ENCODE results near the gene CGN. TPM values are rescaled to one million over a fixed set of nuclear protein-coding genes. Genes with fewer than 3 reads are reported as not detected.

Gene CGN
- total and polyA plus RNA-seq, 2 of the 13 experiments (the other 11 are each of a cell fraction or from before 2014, with no cell fraction given): 0.75 to 0.81 TPM

GRCh38 chr1:151523326-151523725, 12.1 kb downstream of the CGN start:
- peaks cover 12% of the 10 kb centered on the region for H3K4me1 ChIP-seq (ENCODE audit: insufficient read depth, low read length)
- in situ Hi-C loops (cut with HindIII; ENCODE audit: extremely low pct_ligation_motif_present, low pct_unique_long_range_greater_than_20kb) (no loop called here), intact Hi-C loops (cut with micrococcal nuclease; ENCODE audit: unreplicated experiment) (no loop called here)
- no peaks in the 10 kb centered on the region for H3K9me3 ChIP-seq (ENCODE audit: low read length)
- WGBS (ENCODE audit: low lambda C conversion rate): 95% methylated on average over 5 of the region's 5 CpGs
- ChIA-PET CTCF (ENCODE audit: low intra/inter-chr PET ratio, low total read pairs) (no interaction called here), POLR2A (no interaction called here)
- H4K20me1 ChIP-seq (ENCODE audit: insufficient read depth, low read length): no peaks in the 10 kb centered on the region
- DNase-seq (ENCODE audit: low spot score): no peak
- no peak overlapping the region for H3K9ac ChIP-seq (ENCODE audit: insufficient read depth, low read depth, low read length)
- H3K36me3 ChIP-seq (replicated peaks in 1 of 2; ENCODE audit: control insufficient read depth in 1 of 2, insufficient read depth in 2 of 2, low read length in 2 of 2): no peaks in the 10 kb centered on the region; a peak in 1 of 5 replicates
- no peak overlapping the region for H3K27ac ChIP-seq (ENCODE audit: extremely low read length, insufficient read depth, low read length)
- no peaks in the 10 kb centered on the region for H3K79me2 ChIP-seq (ENCODE audit: insufficient read depth, low read length)
- no peak overlapping the region for H2AFZ ChIP-seq (ENCODE audit: low read length)
- H3K27me3 ChIP-seq (ENCODE audit: control insufficient read depth in 1 of 2, insufficient read depth in 2 of 2, low read length in 2 of 2): no peaks in the 10 kb centered on the region
- ATAC-seq: no peak
- H3K4me3 ChIP-seq (replicated peaks in 1 of 3; ENCODE audit: insufficient read depth in 1 of 3, low read depth in 2 of 3, low read length in 3 of 3): no peak overlapping the region
- H3K4me2 ChIP-seq (ENCODE audit: low read depth, low read length): no peak overlapping the region
- FAIRE-seq: no peak
- BruUV-seq (replicated peaks): no TSS peak
- no peak for TF ChIP-seq GTF3A (CRISPR knock-in tag; conservative IDR thresholded peaks at IDR 0.05)
- no peak for TF ChIP-seq HNF1B (CRISPR knock-in tag; IDR thresholded peaks at IDR 0.05)
- TF ChIP-seq KDM6A (CRISPR knock-in tag; IDR thresholded peaks at IDR 0.05; ENCODE audit: low read depth): no peak
- TF ChIP-seq HNF4G (IDR thresholded peaks at IDR 0.05; ENCODE audit: borderline replicate concordance, low read depth, low read length): no peak
- TF ChIP-seq HNF4G (CRISPR knock-in tag; IDR thresholded peaks at IDR 0.05; ENCODE audit: borderline replicate concordance, low read depth): no peak
- no peak for TF ChIP-seq MXI1 (IDR thresholded peaks at IDR 0.05; ENCODE audit: borderline replicate concordance, low read depth, low read length)
- TF ChIP-seq POLR2A (IDR thresholded peaks at IDR 0.05; ENCODE audit: insufficient read depth in 1 of 2, low read depth in 2 of 2, low read length in 2 of 2): no peak
- TF ChIP-seq ZNF574 (CRISPR knock-in tag; IDR thresholded peaks at IDR 0.05): no peak
- no peak for TF ChIP-seq NFYC (CRISPR knock-in tag; IDR thresholded peaks at IDR 0.05)
- TF ChIP-seq MIXL1 (CRISPR knock-in tag; IDR thresholded peaks at IDR 0.05): no peak
- no peak for TF ChIP-seq MYPOP (CRISPR knock-in tag; IDR thresholded peaks at IDR 0.05)
- TF ChIP-seq, protein P1, sequence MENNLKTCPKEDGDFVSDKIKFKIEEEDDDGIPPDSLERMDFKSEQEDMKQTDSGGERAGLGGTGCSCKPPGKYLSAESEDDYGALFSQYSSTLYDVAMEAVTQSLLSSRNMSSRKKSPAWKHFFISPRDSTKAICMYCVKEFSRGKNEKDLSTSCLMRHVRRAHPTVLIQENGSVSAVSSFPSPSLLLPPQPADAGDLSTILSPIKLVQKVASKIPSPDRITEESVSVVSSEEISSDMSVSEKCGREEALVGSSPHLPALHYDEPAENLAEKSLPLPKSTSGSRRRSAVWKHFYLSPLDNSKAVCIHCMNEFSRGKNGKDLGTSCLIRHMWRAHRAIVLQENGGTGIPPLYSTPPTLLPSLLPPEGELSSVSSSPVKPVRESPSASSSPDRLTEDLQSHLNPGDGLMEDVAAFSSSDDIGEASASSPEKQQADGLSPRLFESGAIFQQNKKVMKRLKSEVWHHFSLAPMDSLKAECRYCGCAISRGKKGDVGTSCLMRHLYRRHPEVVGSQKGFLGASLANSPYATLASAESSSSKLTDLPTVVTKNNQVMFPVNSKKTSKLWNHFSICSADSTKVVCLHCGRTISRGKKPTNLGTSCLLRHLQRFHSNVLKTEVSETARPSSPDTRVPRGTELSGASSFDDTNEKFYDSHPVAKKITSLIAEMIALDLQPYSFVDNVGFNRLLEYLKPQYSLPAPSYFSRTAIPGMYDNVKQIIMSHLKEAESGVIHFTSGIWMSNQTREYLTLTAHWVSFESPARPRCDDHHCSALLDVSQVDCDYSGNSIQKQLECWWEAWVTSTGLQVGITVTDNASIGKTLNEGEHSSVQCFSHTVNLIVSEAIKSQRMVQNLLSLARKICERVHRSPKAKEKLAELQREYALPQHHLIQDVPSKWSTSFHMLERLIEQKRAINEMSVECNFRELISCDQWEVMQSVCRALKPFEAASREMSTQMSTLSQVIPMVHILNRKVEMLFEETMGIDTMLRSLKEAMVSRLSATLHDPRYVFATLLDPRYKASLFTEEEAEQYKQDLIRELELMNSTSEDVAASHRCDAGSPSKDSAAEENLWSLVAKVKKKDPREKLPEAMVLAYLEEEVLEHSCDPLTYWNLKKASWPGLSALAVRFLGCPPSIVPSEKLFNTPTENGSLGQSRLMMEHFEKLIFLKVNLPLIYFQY (CRISPR knock-in tag; IDR thresholded peaks at IDR 0.05; ENCODE audit: borderline replicate concordance): no peak
- TF ChIP-seq FUBP1 (CRISPR knock-in tag; IDR thresholded peaks at IDR 0.05; ENCODE audit: borderline replicate concordance): no peak
- TF ChIP-seq ZNF598 (CRISPR knock-in tag; IDR thresholded peaks at IDR 0.05; ENCODE audit: borderline replicate concordance): no peak
